ENCODE data around the gene CLDN3. TPM values are rescaled to one million over a fixed set of nuclear protein-coding genes. Genes with fewer than 3 reads are reported as not detected.
"Not testable (repeated sequence)": the region's sequence is repeated elsewhere in the genome, so short reads cannot be mapped to it uniquely, and the experiment has no call there.

The CLDN3 gene
- total and polyA plus RNA-seq, 2 experiments from 2014 or later: 5.6 to 11.0 TPM

GRCh38 chr7:73810998-73811360, 40.9 kb upstream of the CLDN3 start:
- no peak overlapping the region for H3K27ac ChIP-seq
- TF ChIP-seq CTCF (IDR thresholded peaks at IDR 0.05; ENCODE audit: low read depth, low read length): no peak
- no peak for DNase-seq (ENCODE audit: low read depth in 1 of 2, low spot score in 1 of 2)

GRCh38 chr7:73809467-73809951, 39.4 kb upstream of the CLDN3 start:
- Histone ChIP-seq H3K4me1 (ENCODE audit: low read depth) (no peaks in the 10 kb centered on the region), H3K9me3 (ENCODE audit: low read depth) (no peaks in the 10 kb centered on the region), H3K36me3 (no peaks in the 10 kb centered on the region), H3K27me3 (no peaks in the 10 kb centered on the region), H3K27ac (no peak overlapping the region), H3K4me3 (no peak overlapping the region)
- no peak for TF ChIP-seq CTCF (IDR thresholded peaks at IDR 0.05; ENCODE audit: low read depth, low read length)
- no peak for DNase-seq (ENCODE audit: low read depth in 1 of 2, low spot score in 1 of 2)

More at GRCh38 chr7:73810998-73811360, 40.9 kb upstream of the CLDN3 start:
- Histone ChIP-seq H3K36me3 (no peaks in the 10 kb centered on the region), H3K27me3 (no peaks in the 10 kb centered on the region), H3K4me1 (ENCODE audit: low read depth) (no peaks in the 10 kb centered on the region), H3K9me3 (ENCODE audit: low read depth) (no peaks in the 10 kb centered on the region), H3K4me3 (no peak overlapping the region)

- H3K27ac ChIP-seq: no peak overlapping the region
- no peak for TF ChIP-seq CTCF (IDR thresholded peaks at IDR 0.05; ENCODE audit: low read depth, low read length)
- H3K9me3 ChIP-seq (ENCODE audit: low read depth): no peaks in the 10 kb centered on the region
- H3K36me3 ChIP-seq: no peaks in the 10 kb centered on the region
- H3K4me3 ChIP-seq: no peak overlapping the region
- H3K4me1 ChIP-seq (ENCODE audit: low read depth): no peaks in the 10 kb centered on the region
- no peak for DNase-seq (ENCODE audit: low read depth in 1 of 2, low spot score in 1 of 2)
- H3K27me3 ChIP-seq: no peaks in the 10 kb centered on the region
Measured at GRCh38 chr7:73802459-73802858, 32.4 kb upstream of the CLDN3 start.

- Histone ChIP-seq H3K27me3 (no peaks in the 10 kb centered on the region), H3K27ac (no peak overlapping the region), H3K4me3 (no peak overlapping the region), H3K4me1 (ENCODE audit: low read depth) (no peaks in the 10 kb centered on the region), H3K36me3 (no peaks in the 10 kb centered on the region), H3K9me3 (ENCODE audit: low read depth) (no peaks in the 10 kb centered on the region)
- TF ChIP-seq CTCF (IDR thresholded peaks at IDR 0.05; ENCODE audit: low read depth, low read length): no peak
- no peak for DNase-seq (ENCODE audit: low read depth in 1 of 2, low spot score in 1 of 2)
Measured at GRCh38 chr7:73801577-73801976, 31.5 kb upstream of the CLDN3 start.

GRCh38 chr7:73799282-73800141, 29.4 kb upstream of the CLDN3 start:
- H3K27ac ChIP-seq: no peak overlapping the region
- no peaks in the 10 kb centered on the region for H3K9me3 ChIP-seq (ENCODE audit: low read depth)
- no peaks in the 10 kb centered on the region for H3K4me1 ChIP-seq (ENCODE audit: low read depth)
- no peak for TF ChIP-seq CTCF (IDR thresholded peaks at IDR 0.05; ENCODE audit: low read depth, low read length)
- DNase-seq (ENCODE audit: low read depth in 1 of 2, low spot score in 1 of 2): no peak
- H3K36me3 ChIP-seq: no peaks in the 10 kb centered on the region
- H3K27me3 ChIP-seq: no peaks in the 10 kb centered on the region
- no peak overlapping the region for H3K4me3 ChIP-seq

- H3K36me3 ChIP-seq; H3K9me3 ChIP-seq (ENCODE audit: low read depth); H3K27me3 ChIP-seq; H3K4me1 ChIP-seq (ENCODE audit: low read depth); DNase-seq (ENCODE audit: low read depth in 1 of 2, low spot score in 1 of 2); H3K4me3 ChIP-seq; H3K27ac ChIP-seq: not testable (repeated sequence)
Measured at GRCh38 chr7:73797176-73797575, 27.1 kb upstream of the CLDN3 start.

- not testable (repeated sequence) for H3K9me3 ChIP-seq (ENCODE audit: low read depth); H3K4me3 ChIP-seq; H3K27ac ChIP-seq; H3K36me3 ChIP-seq; H3K27me3 ChIP-seq; H3K4me1 ChIP-seq (ENCODE audit: low read depth); DNase-seq (ENCODE audit: low read depth in 1 of 2, low spot score in 1 of 2)
Measured at GRCh38 chr7:73796656-73797055, 26.6 kb upstream of the CLDN3 start.

- H3K4me1 ChIP-seq (ENCODE audit: low read depth); H3K4me3 ChIP-seq; DNase-seq (ENCODE audit: low read depth in 1 of 2, low spot score in 1 of 2); H3K27ac ChIP-seq; H3K36me3 ChIP-seq; H3K9me3 ChIP-seq (ENCODE audit: low read depth); H3K27me3 ChIP-seq: not testable (repeated sequence)
Measured at GRCh38 chr7:73795188-73795587, 25.1 kb upstream of the CLDN3 start.

- H3K4me3 ChIP-seq; H3K27ac ChIP-seq; DNase-seq (ENCODE audit: low read depth in 1 of 2, low spot score in 1 of 2); H3K36me3 ChIP-seq; H3K27me3 ChIP-seq; H3K9me3 ChIP-seq (ENCODE audit: low read depth); H3K4me1 ChIP-seq (ENCODE audit: low read depth): not testable (repeated sequence)
Measured at GRCh38 chr7:73791170-73791690, 21.2 kb upstream of the CLDN3 start.
